ENCODE data around the gene CDC42BPA. TPM values are rescaled to one million over a fixed set of nuclear protein-coding genes. Genes with fewer than 3 reads are reported as not detected.

The CDC42BPA gene
- total and polyA plus RNA-seq, 2 of the 13 experiments (the other 11 are each of a cell fraction or from before 2014, with no cell fraction given): 6.5 to 16.0 TPM

DNA sequence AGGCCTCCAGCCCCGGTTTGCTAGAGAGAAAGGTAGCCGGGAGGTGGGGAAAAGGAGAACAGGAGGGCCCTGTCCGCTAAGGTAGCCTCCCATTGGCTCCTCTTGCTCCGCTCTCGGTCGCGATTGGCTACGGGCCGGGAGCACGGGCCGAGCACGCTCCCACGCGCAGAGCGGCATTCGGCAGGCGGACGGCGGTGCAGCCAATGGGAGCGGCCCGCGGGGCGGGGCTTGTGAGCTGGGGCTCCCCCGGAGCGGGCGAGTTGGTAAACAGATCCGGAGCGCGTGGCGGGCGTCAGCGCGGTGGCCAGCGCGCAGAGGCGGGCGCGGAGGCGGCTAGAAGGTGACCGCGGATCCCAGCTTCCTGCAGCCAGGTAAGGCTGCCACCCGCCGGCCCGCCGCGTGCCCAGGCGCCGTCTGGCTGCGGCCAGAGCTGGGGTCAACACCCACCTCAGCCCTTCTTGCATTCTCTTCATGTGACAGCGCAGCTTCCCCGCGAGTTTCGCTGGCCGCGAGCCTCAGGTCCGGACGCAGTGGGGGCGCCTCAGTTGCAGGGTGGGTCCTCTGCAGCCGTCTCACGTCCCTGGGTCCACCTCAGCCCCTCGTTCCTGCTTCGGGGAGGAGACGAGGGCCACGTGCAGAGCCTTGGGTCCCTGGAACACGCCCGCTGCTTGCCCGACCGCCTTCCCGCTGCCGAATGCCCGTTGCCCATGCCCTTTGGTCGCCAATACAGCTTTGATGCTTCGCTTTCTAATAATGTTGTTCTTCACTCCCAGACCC, 378.1 kb downstream of the CDC42BPA start, which contains the start of gene COQ8A (continued):
- TF ChIP-seq, protein P1, sequence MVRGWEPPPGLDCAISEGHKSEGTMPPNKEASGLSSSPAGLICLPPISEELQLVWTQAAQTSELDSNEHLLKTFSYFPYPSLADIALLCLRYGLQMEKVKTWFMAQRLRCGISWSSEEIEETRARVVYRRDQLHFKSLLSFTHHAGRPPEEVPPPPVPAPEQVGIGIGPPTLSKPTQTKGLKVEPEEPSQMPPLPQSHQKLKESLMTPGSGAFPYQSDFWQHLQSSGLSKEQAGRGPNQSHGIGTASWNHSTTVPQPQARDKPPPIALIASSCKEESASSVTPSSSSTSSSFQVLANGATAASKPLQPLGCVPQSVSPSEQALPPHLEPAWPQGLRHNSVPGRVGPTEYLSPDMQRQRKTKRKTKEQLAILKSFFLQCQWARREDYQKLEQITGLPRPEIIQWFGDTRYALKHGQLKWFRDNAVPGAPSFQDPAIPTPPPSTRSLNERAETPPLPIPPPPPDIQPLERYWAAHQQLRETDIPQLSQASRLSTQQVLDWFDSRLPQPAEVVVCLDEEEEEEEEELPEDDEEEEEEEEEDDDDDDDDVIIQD (CRISPR knock-in tag; IDR thresholded peaks at IDR 0.05; ENCODE audit: low read depth): peak; percentile 77
- TF ChIP-seq KLF11 (CRISPR knock-in tag; IDR thresholded peaks at IDR 0.05): no peak
- no peak for TF ChIP-seq ZC3H4 (CRISPR knock-in tag; IDR thresholded peaks at IDR 0.05; ENCODE audit: borderline replicate concordance)
- TF ChIP-seq ZNF17 (CRISPR knock-in tag; IDR thresholded peaks at IDR 0.05): 0 out of 2 replicates have a peak, but pooled peaks have one; percentile 62
- peak; percentile 47; the same call in 1 of the 2 replicates for TF ChIP-seq KLF6 (CRISPR knock-in tag; IDR thresholded peaks at IDR 0.05)
- TF ChIP-seq, protein P2, sequence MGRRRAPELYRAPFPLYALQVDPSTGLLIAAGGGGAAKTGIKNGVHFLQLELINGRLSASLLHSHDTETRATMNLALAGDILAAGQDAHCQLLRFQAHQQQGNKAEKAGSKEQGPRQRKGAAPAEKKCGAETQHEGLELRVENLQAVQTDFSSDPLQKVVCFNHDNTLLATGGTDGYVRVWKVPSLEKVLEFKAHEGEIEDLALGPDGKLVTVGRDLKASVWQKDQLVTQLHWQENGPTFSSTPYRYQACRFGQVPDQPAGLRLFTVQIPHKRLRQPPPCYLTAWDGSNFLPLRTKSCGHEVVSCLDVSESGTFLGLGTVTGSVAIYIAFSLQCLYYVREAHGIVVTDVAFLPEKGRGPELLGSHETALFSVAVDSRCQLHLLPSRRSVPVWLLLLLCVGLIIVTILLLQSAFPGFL (CRISPR knock-in tag; IDR thresholded peaks at IDR 0.05): 0 out of 2 replicates have a peak, but pooled peaks have one; percentile 42
- TF ChIP-seq CENPX (CRISPR knock-in tag; IDR thresholded peaks at IDR 0.05): no peak

Small RNA genes lying within 50 kb of the gene (small RNA-seq; reads per million reads assigned to genes)
- 0 reads per million in 3 experiments for gene AL353689.1 (ENCODE audit: insufficient read depth in 2 of 3, insufficient read length in 3 of 3, low read depth in 2 of 3, low replicate concordance in 1 of 3)

Other genes starting within 250 kb of the CDC42BPA start
- gene ZNF678, start 245.1 kb upstream of the CDC42BPA start, total RNA-seq (2016; rRNA removed; fragmentation: Illumina TruSeq; extraction: Trizol): 7.6 and 9.9 TPM in 2 replicates
- 1.6 and 2.0 TPM in 2 replicates for gene ZNF678, start 245.1 kb upstream of the CDC42BPA start, polyA plus RNA-seq (2011; rRNA removed)